AG20443 (cell line): ENCODE measurements around the gene MITF.
"Not testable (repeated sequence)": the region's sequence is repeated elsewhere in the genome, so short reads cannot be mapped to it uniquely, and the experiment has no call there.

ENCODE experiments used
- DNase-seq: peaks from one replicate; pipeline ENCODE4 v3.0.0; 2012; ENCODE audit warnings: low spot score, mixed read lengths

MITF gene

DNA sequence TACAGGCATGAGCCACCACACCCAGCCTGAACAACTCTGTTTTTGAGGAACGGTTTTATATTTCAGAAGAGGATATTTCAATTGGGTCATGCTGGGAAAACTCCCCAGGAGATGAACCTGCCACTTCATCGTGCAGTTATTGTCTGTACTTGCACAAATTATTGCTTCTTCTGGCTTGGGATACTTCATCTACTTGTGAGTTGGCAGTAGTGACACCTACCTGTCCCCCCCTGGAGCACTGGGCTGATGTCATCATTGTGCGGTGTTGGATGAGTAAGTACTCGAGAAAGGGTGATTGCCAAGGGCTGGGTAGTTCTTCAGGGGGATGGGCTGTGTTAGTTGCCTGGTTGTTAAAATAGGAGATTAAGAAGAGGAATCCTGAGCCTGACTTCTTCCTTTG is 175.1 kb downstream of the MITF start:
- no peak for DNase-seq

DNA sequence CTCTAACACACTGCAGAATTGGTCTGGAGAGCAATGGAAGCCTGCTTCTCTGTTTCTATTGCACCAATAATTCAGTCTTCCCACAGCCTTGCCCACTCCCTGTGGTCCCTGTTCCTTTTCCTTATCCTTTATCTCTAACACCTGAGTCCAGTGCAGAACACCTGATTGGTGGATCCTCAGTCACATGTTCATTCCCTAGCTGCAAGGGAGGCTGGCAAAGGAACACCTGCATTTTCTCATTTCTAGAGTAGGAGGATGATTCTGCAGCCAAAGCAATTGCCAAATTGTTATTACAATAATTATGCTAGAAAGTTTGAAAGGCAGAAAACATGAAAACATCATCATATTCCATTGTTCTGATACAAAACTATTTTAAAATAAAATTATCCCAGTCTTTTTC is 176.5 kb downstream of the MITF start:
- DNase-seq, result no peak

DNA sequence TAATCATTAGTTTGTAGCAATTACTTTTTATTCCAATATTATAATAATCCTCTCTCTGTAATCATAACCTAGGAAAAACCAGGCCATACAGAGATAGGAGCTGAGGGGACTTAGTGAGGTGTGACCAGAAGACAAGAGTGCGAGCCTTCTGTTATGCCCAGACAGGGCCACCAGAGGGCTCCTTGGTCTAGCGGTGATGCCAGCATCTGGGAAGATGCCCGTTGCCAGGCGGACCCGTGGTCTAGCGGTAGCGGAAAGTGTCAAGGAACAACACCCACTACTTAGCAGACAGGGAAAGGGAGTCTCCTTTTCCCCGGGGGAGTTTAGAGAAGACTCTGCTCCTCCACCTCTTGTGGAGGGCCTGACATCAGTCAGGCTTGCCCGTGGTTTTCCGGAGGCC is 180.7 kb downstream of the MITF start:
- not testable (repeated sequence) for DNase-seq

DNA sequence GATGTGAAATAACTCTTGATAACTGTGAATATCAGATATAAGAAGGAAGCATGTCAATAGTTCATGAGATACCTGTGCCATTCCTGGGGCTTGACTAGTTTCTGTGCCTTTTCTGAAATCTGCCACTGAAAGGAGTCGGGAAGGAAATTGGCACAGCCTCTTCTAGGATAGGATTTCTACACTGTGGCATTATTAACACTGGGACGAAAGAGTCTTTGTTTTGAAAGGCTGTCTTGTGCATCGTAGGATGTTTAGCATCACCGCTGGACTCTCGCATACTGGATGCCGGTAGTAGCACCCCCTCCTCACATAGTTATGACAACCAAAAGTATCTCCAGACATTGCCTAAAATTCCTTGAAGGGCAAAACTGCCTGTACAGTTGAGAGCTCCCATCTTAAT is 182.4 kb downstream of the MITF start:
- DNase-seq, result no peak

DNA sequence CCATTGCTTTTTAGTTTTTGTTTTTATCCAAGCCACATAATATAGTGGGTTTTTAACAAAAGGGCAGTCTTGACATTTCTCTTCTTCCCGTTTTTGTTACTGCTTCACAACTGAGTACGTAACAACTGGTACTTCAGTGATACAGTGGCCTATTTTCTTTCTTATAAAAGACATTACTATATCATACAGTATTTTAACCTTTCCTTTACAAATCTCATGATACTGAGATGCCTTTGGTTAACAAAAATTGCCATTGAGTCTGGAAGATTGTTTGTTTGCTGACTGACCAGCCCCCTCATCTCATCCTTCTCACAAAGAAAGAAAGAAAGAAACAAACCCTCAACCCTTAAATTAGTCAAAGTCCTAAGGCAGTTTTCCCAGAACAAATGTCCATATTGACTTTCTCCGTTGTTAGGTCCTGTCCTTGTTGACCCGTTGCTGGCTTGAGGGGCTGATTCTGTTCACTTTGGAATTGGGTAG is 183.3 kb downstream of the MITF start:
- no peak for DNase-seq

DNA sequence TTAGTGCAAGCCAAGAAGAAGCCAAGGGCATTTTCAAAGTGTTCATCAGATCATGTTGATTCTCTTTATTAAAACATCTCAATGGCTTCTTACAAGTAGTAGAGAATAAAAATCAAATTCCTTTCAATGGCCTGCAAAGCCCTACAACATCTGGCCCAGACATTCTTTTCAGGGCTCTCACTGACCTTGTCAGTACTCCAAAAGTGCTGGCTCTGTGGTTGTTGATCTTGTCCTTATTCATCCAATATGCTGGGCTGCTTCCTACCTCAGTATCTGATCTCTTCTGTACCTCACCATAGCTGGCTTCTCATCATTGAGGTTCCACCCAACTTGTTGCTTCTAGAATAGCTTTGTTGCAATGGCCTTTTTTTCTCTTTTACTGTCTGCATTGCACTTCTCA is 186.2 kb downstream of the MITF start:
- peak; percentile 18 for DNase-seq

DNA sequence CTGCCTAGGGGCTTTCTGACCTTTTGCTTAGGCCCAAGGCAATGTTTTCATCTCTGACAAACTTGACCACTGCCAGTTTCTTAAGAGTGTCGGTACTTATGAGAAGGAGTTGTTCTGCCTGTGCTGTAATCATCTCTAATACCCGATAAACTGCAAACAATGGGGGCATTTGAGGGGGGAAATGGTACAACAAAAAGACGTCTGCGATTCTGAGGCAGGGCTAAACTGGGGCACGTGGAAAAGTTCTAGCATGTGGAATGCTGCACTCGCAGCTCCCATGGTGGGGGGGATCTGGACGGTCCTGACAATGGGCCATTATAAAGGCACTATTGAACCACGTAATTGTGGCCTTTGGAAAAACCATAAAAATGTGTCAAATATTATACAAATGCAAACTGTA is 187.1 kb downstream of the MITF start:
- no peak for DNase-seq

DNA sequence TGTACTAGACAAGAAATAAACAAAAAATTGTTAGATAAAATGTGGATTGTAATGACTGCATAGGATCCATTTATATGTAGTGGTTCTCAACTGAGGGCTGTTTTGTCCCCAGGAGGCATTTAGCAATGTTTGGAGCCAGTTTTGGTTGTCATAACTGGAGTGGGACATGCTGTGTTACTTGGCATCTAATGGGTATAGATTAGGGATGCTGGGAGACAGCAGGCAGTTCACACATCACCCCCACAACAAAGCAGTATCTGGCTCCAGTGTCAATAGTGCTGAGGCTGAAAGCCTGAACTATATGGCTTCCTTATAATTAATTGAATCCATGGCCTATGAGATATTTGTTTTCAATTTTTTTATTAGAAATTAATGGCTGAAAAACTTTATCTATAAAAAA is 188.3 kb downstream of the MITF start:
- DNase-seq, result no peak

DNA sequence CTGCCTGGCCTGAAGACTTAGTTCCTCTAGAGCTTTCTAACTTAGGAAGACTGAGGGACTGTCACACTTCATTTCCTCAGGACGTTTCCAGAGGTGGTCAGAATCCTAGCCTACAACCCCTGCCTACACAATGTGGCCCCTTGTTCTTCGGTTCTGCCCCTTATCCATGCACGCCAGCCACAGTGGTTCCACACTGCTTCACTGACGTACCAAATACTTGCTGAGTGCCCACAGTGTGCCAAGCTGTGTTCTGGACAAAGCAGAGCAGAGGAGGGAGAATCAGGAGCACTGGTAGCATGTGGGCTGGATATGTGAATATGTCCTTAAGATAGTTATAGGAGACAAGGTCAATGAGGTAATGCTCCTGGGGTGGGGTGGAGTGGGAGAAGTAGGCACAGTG is 189.8 kb downstream of the MITF start:
- DNase-seq, result no peak

DNA sequence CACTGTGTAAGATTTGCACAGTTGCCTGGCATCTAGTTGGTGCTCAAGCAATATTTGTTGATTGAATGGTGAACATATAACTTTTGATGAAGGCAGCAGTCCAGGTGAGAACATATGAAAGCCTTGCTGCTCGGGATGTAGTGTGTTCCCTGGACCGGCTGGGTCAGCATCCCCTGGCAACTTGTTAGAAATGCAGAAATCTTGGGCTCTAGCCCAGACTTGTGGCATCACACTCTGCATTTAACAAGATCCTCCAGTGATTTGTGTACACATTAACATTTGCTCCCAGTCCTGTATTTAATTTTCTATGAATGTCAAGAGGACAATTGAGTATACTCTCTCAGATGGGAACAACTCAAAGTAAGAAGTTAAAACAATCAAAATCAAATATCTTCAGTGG is 191.3 kb downstream of the MITF start:
- no peak for DNase-seq

DNA sequence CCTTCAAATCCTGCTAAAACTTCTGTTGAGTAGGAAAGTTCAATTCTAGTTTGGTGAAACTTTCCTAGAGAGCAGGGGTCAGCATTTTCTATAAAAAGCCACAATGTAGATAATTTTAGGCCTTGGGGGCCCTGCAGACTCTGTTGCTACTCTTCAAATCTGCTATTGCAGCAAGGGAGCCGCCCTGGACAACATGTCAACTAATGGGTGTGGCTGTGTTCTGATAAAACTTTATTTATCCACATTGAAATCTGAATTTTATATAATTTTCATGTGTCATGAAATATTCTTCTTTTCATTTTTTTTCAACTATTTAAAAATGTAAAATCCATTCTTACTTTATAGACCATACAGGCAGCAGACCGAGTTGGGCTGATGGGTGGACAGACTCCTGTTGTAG is 192.8 kb downstream of the MITF start:
- DNase-seq, result no peak

DNA sequence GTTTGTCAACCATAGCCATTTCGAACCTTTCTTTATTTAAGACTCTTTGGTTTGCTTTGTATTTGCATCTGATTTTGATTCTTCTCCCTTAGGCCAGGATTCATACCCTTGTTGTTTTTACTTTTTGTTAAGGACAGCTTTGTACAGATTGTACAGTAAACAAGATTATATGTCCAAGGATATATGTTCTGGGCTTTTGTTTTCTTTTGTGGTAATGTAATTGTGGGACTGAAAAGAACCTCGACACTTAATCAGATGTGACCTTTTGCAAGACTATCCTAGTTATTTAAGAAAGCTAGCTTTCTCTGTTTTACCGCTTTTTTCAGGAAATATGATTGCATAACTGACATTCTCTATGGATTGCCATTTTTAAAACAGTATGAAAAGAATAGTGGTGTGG is 193.2 kb downstream of the MITF start:
- DNase-seq, result no peak

DNA sequence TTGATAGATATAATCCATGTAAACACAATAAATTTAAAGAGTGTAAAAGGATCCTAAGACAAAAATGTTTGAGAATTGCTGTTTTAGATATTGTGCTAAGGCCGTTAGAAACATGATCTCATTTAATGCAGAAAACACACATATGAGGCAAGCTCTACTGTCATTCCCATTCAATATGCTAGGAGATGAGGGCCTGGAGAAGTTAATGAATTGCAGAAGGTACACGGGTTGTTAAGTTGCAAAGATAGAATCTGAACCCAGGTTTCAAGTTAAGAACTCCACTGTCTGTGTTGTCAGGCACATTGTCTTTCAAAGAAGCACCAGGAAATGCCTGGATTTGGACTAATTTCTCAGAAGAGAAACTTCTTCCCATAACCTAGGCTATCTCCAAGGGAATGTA is 195.1 kb downstream of the MITF start:
- no peak for DNase-seq

DNA sequence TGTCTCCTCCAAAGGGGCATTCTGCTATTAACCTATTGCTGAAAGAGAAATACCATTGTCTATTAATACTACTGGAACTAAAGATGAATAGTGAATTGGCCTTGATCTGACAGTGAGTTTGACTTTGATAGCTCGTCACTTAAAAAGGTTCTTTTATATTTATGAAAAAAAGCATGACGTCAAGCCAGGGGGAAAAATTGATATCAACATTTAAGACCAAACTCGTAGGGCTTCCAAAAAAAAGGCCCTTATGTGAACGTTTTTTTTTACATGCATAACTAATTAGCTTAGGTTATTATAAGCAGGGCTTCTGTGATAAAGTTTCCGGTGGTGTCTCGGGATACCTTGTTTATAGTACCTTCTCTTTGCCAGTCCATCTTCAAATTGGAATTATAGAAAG is 197.0 kb downstream of the MITF start:
- no peak for DNase-seq

DNA sequence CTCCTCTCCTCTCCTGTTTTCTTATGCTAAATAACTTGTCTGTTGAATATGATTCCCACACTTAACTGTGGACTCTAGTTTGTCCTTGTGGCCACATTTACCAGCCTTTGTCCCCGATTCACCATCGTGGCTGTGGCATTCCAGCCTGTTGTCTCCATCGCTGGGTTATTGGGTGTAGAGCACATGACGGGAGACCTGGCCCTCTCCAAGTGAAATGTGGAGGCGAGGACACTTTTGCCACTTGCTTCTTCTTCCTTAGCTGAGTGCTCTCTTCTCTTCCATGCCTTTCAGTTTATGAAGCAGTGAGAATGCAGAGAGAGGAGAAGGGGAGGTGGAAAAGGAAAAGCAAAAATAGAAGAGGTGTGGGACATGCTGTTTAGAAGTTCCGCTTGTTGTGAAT is 198.8 kb downstream of the MITF start:
- no peak for DNase-seq

DNA sequence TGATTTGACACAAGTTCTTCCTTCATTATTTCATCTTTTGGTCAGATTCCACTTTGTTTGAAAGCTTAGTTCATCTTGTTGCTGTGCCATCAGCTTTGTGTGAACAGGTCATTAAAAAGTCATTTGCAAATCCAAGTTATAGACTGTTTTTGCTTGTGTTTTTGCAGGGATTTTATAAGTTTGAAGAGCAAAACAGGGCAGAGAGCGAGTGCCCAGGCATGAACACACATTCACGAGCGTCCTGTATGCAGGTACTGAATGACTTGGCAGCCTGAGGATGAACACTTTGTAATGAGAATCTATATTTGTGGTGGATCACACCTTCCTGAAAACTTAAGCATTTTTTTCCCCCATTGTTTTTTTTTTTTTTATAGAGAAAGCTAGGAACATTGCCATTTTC is 199.7 kb downstream of the MITF start:
- DNase-seq, result no peak

DNA sequence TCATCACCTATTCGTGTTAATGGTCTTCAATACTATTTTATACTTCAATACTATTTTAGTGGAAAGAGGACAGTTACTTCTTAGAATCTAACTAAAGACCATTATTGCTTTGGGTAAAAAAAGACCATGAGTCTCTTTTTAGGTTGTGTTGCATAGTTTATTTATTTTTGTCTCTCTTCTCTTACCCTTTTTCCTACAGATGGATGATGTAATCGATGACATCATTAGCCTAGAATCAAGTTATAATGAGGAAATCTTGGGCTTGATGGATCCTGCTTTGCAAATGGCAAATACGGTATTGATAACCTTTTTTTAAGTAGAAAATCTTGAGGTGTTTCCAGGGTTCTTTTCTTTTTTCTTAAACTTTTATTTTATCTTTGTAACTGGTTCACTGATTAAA is 201.8 kb downstream of the MITF start:
- no peak for DNase-seq

DNA sequence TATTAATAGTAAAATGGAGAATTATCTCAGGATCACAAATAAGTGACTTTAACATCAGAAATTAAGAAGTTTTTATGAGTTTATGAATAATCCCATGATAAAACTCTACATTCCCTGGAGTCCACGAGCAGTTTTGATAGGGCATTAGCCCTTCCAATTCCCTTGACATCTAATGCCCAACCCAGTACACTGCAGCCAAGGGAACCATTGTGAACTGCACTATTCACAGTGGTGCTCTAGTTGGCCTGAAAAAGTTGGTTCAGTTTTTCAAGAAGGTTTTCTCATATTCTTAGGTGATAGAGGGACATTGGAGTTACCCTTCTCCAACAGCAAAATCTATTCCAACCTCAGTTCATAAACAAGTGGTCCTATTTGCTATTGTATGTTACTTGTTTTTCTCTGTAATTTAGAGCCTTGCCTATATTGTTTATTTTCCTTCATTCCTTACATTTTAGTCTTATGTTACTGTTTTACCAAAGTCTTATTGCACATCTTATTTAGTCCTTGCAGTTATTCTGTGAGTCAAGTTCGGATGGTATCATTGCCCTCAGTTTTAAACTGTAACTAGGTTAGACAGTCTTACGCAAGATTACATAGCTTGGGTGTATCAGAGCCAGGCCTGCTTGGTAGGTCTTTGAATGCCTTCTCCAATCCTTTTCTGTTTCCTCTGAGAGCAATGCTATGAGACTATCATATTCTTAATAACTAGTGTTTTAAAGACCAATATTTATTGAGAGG is 202.3 kb downstream of the MITF start:
- no peak for DNase-seq

DNA sequence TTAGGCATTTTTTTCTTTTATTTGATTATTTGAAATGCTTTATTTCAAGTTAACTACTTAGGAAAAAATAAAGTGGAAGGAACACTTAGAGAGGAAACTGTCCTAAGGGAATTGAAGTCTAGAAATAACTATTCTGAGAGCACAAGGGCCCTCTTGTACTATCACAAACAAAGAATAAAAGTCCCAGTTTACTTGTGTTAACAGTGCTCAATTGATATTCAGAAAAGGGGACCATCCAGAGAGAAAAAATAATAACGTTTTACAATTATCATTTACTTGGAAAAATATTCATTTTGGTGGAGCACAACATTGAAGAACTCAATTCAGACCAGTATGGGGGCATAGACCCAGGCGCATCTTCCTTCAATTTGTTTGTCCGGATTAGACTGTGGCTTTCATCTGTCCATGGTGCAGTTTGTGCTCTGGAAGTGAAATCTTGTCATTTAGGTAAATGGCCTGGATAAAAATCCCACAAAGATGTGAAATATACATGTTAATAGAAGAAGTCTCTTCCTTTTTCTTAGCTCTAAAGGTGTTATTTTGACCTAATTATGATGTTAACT is 205.7 kb downstream of the MITF start:
- DNase-seq, result no peak

DNA sequence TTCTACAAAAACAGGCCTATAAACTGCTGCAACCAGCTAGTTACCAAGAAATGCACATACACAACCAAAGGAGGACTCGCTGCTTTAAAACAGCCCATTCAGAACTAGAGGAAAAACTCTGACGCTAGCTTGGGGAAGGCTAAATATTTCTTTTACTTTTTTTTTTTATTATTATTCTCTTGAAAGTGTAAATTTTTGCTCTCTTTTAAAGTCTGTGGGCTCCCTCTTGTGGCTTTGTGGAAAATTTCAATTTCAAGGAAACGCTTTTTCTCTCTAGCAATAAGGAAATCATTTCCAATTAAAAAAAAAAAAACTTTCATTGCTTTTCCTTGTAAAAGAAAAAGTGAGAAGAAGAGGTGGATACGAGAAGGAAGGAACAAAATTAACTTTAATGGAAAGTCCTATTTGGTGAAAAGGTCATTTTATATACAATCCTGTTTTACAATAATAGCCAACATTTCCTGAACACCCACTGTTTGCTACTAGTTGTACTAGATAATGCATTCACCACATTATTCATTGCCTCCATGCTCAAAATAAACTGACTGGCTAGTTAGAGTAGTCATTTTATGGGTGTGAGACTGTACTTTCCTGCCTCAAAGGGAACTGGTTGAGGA is 209.1 kb downstream of the MITF start:
- peak; percentile 38 for DNase-seq

DNA sequence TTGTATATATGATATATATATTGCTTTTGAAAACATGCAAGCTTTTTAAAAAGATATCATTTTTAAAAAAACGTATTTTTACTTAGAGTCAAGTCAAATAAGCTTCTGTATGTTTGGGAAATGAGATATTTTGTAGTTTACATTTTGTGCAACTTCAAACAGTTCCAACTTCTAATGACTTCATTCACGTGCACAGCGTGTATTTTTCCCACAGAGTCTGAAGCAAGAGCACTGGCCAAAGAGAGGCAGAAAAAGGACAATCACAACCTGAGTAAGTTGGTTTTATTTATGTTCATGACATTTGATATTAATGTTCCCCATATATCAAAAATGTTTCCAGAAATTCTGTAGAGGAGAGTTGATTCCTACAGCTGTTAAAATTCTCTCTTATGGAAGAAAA is 212.4 kb downstream of the MITF start:
- no peak for DNase-seq

DNA sequence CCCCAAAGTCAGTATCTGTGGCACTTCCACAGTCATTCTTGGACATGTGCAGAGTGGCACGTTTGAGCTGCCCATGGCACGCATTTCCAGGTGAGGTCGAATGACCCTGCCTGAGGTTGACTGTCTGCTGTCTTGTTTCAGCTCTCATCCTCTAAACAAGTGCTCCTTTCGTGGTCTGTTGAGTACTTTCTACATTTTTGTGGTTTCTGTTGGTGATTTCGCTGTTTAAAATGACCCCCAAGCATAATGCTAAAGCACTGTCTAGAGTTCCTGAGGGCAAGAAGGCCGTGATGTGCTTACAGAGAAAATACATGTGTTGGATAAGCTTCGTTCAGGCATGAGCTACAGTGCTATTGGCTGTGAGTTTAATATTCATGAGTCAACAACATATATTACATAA is 220.3 kb downstream of the MITF start:
- no peak for DNase-seq

DNA sequence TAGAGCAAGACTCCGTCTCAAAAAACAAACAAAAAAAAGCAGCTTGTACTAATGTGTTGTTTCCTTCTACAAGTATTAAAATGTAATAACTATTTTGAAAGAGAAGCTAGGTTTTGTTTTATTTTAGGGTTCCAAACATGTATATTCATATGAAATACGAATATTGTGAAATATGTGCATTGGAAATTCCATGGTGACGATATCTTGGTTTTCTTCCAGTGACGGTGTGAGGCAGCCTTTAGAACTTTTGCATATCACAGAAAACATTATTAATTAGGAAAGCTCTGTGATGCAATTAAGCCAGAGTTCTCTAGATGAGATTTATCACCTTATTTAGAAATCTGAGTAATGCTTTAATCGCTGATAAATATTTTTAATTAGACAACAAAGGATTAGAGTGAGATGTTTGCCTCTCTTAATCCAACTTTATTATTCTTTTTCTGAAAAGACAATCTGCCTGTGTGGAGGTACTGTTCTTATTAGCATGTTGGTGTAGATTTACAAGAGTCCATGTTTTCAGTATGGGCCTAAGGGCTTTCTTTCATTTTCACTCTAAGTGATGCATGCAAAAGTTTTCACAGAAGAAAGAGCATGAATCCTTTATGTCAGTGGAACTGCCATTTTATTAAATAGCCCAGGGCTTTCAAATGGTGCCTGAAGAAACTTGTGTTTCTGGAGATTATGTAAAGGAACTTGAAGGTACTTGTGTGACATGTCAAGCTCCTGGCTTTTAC is 222.6 kb downstream of the MITF start:
- no peak for DNase-seq
